ENCODE data around the gene TSHR. TPM values are rescaled to one million over a fixed set of nuclear protein-coding genes. Genes with fewer than 3 reads are reported as not detected.
A peak's percentile ranks its signal among the peaks of the same experiment; 100 is the strongest.

TSHR gene
- total and polyA plus RNA-seq, 2 of the 4 experiments (the other 2 are of a cell fraction), result not detected

DNA sequence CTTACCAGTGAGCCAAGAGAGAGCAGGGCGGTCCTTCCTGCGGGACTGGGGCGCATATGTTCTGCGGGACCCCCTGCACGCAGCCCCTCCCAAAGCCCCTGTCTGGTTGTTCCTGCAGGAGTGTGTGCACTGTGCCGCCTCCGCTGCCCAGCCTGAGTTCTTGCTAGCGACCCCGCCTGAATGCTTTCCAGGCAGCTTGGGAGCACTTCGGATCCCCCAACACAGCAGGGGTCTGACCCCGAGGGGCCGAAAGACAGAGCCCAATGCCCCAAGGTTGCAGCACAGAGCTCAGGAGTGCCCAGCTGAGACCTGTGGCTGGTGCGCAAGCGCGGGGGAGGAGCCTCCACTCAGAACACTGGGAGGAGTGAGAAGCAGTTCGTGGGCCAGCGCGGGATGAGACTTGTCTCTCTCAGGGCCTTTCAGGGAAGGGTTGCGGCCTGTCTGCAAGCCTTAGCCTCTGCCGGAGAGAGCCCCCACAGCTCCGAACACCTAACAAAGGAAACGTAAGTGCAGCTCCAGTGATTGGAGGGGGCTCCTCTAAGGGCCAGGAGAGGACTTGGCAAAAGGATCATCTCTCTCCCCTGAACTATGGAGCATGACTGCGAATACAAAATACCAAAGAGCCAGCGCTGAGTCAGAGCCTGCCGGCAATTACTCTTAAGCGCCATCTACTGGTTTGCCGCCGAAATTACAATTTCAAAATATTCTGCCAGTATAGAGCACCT is 214.8 kb downstream of the TSHR start:
- POLR2A ChIA-PET (ENCODE audit: unreplicated experiment), result no interaction called here
- peak overlapping the region; percentile 60 for H3K18ac ChIP-seq (ENCODE audit: low read depth, low read length)
- 0% methylated on average over 5 of the region's 28 CpGs; no CpG with 5 or more reads in 1 of the 2 experiments for WGBS, 2 experiments (ENCODE audit: extremely low coverage in 2 of 2, insufficient read length in 1 of 2)
- TF ChIP-seq RAD21 (IDR thresholded peaks at IDR 0.05; ENCODE audit: low read length) (peak; percentile 64), ELK1 (IDR thresholded peaks at IDR 0.05; ENCODE audit: borderline replicate concordance, low read depth, low read length) (no peak), BHLHE40 (IDR thresholded peaks at IDR 0.05; ENCODE audit: low read depth, low read length) (no peak), FOS (IDR thresholded peaks at IDR 0.05; ENCODE audit: low read depth, low read length) (peak; percentile 71; the same call in 1 of the 2 replicates), CEBPB (IDR thresholded peaks at IDR 0.05; ENCODE audit: low read depth, low read length) (no peak), POLR2A (IDR thresholded peaks at IDR 0.05; ENCODE audit: low read depth, low read length) (peak; percentile 62), USF2 (IDR thresholded peaks at IDR 0.05; ENCODE audit: low read depth, low read length) (no peak; the same call in 1 of the 2 replicates), RFX5 (IDR thresholded peaks at IDR 0.05; ENCODE audit: low read depth, low read length) (no peak), NFE2L2 (IDR thresholded peaks at IDR 0.05; ENCODE audit: low read depth, low read length) (peak; percentile 39; the same call in 1 of the 2 replicates), RCOR1 (IDR thresholded peaks at IDR 0.05; ENCODE audit: insufficient replicate concordance, low read length) (no peak), CHD1 (IDR thresholded peaks at IDR 0.05; ENCODE audit: low read depth, low read length) (no peak), MXI1 (IDR thresholded peaks at IDR 0.05; ENCODE audit: borderline replicate concordance, low read depth, low read length) (peak; percentile 45; the same call in 1 of the 2 replicates), MAFK (IDR thresholded peaks at IDR 0.05; ENCODE audit: low read depth, low read length) (0 out of 2 replicates have a peak, but pooled peaks have one; percentile 16)
- TF ChIP-seq, protein P1, sequence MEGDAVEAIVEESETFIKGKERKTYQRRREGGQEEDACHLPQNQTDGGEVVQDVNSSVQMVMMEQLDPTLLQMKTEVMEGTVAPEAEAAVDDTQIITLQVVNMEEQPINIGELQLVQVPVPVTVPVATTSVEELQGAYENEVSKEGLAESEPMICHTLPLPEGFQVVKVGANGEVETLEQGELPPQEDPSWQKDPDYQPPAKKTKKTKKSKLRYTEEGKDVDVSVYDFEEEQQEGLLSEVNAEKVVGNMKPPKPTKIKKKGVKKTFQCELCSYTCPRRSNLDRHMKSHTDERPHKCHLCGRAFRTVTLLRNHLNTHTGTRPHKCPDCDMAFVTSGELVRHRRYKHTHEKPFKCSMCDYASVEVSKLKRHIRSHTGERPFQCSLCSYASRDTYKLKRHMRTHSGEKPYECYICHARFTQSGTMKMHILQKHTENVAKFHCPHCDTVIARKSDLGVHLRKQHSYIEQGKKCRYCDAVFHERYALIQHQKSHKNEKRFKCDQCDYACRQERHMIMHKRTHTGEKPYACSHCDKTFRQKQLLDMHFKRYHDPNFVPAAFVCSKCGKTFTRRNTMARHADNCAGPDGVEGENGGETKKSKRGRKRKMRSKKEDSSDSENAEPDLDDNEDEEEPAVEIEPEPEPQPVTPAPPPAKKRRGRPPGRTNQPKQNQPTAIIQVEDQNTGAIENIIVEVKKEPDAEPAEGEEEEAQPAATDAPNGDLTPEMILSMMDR (conservative IDR thresholded peaks at IDR 0.05; ENCODE audit: low read depth, low read length), result peak; percentile 88

More for the DNA sequence above, 214.8 kb downstream of the TSHR start:
- H2BK20ac ChIP-seq (ENCODE audit: low read depth, low read length), result peak overlapping the region; percentile 79
- peak overlapping the region; percentile 75 for H3K4me2 ChIP-seq (ENCODE audit: low read depth, low read length)
- no TSS peak for BruUV-seq (replicated peaks)
- peak overlapping the region; percentile 97 for H4K91ac ChIP-seq (ENCODE audit: insufficient read depth, low read depth, low read length)
- peaks cover 0 to 6% of the 10 kb centered on the region in 2 experiments; a peak in 1 of 4 replicates for H3K79me1 ChIP-seq (ENCODE audit: low read depth in 1 of 2, low read length in 2 of 2)
- in situ Hi-C loops (cut with MboI; ENCODE audit: low sequenced_read_pairs) (no loop called here), dilution Hi-C loops (cut with HindIII; ENCODE audit: low sequenced_read_pairs, unreplicated experiment) (no loop called here), intact Hi-C loops (cut with micrococcal nuclease) (loop anchor here (1.0 to 5.0 kb wide), 3 partner anchors 47 to 216 kb away; no protein-coding TSS in a partner anchor)
- peak overlapping the region; percentile 62 for H4K5ac ChIP-seq (ENCODE audit: low read depth, low read length)
- ATAC-seq (ENCODE audit: low read depth), result peak; percentile 98
- CTCF ChIA-PET, result interaction anchor here (0.5 to 3.3 kb wide), 10 partner anchors 10 to 215 kb away, joined by 3 to 22 read pairs (median 4); partner anchors contain the start of gene TSHR
- peak overlapping the region; percentile 80 for H2BK5ac ChIP-seq (ENCODE audit: low read depth, low read length, poor library complexity, severe bottlenecking)
- peaks cover 4% of the 10 kb centered on the region; the same call in 1 of the 2 replicates for H3K9me1 ChIP-seq (ENCODE audit: insufficient read depth, low read length)
- H2AFZ ChIP-seq (replicated peaks; ENCODE audit: low read length, poor library complexity), result peak overlapping the region; percentile 96
- no peaks in the 10 kb centered on the region for H4K20me1 ChIP-seq (ENCODE audit: insufficient read depth, low read length)
- peak; percentile 82 for DNase-seq
- H3K56ac ChIP-seq (ENCODE audit: extremely low read depth, insufficient read depth, low read length), result peak overlapping the region; percentile 64; the same call in 1 of the 2 replicates
- peak overlapping the region; percentile 97 for H3K4ac ChIP-seq (ENCODE audit: low read depth, low read length)
- H2BK120ac ChIP-seq (ENCODE audit: low read depth, low read length), result peak overlapping the region; percentile 98
- H3K9ac ChIP-seq (ENCODE audit: low read depth, low read length), result peak overlapping the region; percentile 73
- no peaks in the 10 kb centered on the region for H3K9me3 ChIP-seq (ENCODE audit: control insufficient read depth, insufficient read depth, low read length)
- H3K27ac ChIP-seq (ENCODE audit: insufficient read depth, low read length), result peak overlapping the region; percentile 73
- peak overlapping the region; percentile 22; the same call in 1 of the 3 replicates for H2BK15ac ChIP-seq (ENCODE audit: low read depth, low read length)
- peaks cover 9% of the 10 kb centered on the region; the same call in 1 of the 2 replicates for H3K4me1 ChIP-seq (ENCODE audit: control insufficient read depth, insufficient read depth, low read length)
- H2AK9ac ChIP-seq (replicated peaks; ENCODE audit: low read depth, low read length, poor library complexity), result peak overlapping the region; percentile 56
- no peaks in the 10 kb centered on the region for H3K27me3 ChIP-seq (ENCODE audit: control insufficient read depth, insufficient read depth, low read length)
- H4K8ac ChIP-seq (ENCODE audit: low read depth in 2 of 2, low read length in 2 of 2), result peak overlapping the region; percentile 18 to 96
- peak overlapping the region; percentile 97 for H3K14ac ChIP-seq (replicated peaks; ENCODE audit: low read depth, low read length)
- H3K36me3 ChIP-seq (ENCODE audit: control insufficient read depth, insufficient read depth, low read length), result no peaks in the 10 kb centered on the region
- H3K4me3 ChIP-seq (ENCODE audit: insufficient read depth, low read depth, low read length), result peak overlapping the region; percentile 47
- H2AK5ac ChIP-seq (ENCODE audit: low read depth, low read length), result no peak overlapping the region
- H3K23ac ChIP-seq (ENCODE audit: low read depth, low read length), result peak overlapping the region; percentile 96
